Sigmoid colon (tissue), 3 donors: ENCODE results near the gene FSCN2.
"Not testable (repeated sequence)": the region's sequence is repeated elsewhere in the genome, so short reads cannot be mapped to it uniquely, and the experiment has no call there.

Experiments used
- POLR2A ChIP-seq, 2 donors: fragments of 450-650 bp; IDR thresholded peaks; one replicate each; pipeline ENCODE4 v1.6.1; 2016; ENCODE audit warnings: antibody characterized with exemption in 2 of 2, mild to moderate bottlenecking in 2 of 2, moderate library complexity in 2 of 2
- TF ChIP-seq, protein P1 (sequence below), 4 experiments: fragments of 450-650 bp in 3 of 4; fragments of 200-600 bp in 1 of 4; IDR thresholded peaks; one replicate each; pipeline ENCODE4 v1.5.1; 2016 to 2019; ENCODE audit warnings: antibody characterized with exemption in 4 of 4, mild to moderate bottlenecking in 3 of 4, moderate library complexity in 2 of 4

DNA sequence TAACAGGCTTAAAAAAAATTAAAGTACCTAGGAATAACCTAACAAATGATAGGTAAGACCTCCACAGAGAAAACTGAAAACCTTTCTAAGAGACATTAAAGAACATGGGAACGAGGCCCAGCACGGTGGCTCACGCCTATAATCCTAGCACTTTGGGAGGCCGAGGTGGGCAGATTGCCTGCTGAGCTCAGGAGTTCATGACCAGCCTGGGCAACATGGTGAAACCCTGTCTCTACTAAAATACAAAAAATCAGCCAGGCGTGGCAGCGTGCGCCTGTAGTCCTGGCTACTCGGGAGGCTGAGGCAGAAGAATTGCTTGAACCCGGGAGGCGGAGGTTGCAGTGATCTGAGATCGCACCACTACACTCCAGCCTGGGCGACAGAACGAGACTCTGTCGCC lies 56.6 kb downstream of the FSCN2 start:
- TF ChIP-seq, protein P1, sequence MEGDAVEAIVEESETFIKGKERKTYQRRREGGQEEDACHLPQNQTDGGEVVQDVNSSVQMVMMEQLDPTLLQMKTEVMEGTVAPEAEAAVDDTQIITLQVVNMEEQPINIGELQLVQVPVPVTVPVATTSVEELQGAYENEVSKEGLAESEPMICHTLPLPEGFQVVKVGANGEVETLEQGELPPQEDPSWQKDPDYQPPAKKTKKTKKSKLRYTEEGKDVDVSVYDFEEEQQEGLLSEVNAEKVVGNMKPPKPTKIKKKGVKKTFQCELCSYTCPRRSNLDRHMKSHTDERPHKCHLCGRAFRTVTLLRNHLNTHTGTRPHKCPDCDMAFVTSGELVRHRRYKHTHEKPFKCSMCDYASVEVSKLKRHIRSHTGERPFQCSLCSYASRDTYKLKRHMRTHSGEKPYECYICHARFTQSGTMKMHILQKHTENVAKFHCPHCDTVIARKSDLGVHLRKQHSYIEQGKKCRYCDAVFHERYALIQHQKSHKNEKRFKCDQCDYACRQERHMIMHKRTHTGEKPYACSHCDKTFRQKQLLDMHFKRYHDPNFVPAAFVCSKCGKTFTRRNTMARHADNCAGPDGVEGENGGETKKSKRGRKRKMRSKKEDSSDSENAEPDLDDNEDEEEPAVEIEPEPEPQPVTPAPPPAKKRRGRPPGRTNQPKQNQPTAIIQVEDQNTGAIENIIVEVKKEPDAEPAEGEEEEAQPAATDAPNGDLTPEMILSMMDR (IDR thresholded peaks at IDR 0.05): not testable (repeated sequence)
- TF ChIP-seq POLR2A (IDR thresholded peaks at IDR 0.05): not testable (repeated sequence)
